ENCODE results near the gene NEDD4.

DNA sequence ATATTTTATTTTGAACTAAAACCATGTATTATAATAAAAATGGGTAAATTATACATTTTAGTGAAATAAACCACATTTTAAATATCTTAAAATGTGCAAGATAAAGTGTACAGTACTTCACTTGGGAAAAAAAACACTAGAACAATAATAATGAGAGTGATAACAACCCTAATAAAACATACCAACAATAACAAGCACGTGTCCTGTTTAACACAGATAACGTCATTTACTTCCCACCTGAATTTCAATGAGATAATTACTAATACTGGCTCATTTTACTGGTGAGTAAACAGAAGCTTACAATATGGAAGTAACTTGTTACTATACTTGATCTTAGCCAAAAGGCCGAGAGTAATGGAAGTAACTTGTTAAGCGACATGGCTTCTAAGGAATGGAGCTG lies 140.3 kb downstream of the NEDD4 start:
- TF ChIP-seq CTCF (conservative IDR thresholded peaks at IDR 0.05; ENCODE audit: low read depth, low read length) (no peak), POLR2A (IDR thresholded peaks at IDR 0.05; ENCODE audit: low read depth, low read length) (no peak), SMC3 (IDR thresholded peaks at IDR 0.05; ENCODE audit: low read depth, low read length) (no peak), RAD21 (IDR thresholded peaks at IDR 0.05; ENCODE audit: low read length) (no peak), RCOR1 (IDR thresholded peaks at IDR 0.05; ENCODE audit: insufficient replicate concordance, low read length) (no peak), RFX5 (IDR thresholded peaks at IDR 0.05; ENCODE audit: low read depth, low read length) (no peak), CHD1 (IDR thresholded peaks at IDR 0.05; ENCODE audit: low read depth, low read length) (no peak), NFE2L2 (IDR thresholded peaks at IDR 0.05; ENCODE audit: low read depth, low read length) (no peak), MXI1 (IDR thresholded peaks at IDR 0.05; ENCODE audit: borderline replicate concordance, low read depth, low read length) (no peak)
- TF ChIP-seq, protein P1, sequence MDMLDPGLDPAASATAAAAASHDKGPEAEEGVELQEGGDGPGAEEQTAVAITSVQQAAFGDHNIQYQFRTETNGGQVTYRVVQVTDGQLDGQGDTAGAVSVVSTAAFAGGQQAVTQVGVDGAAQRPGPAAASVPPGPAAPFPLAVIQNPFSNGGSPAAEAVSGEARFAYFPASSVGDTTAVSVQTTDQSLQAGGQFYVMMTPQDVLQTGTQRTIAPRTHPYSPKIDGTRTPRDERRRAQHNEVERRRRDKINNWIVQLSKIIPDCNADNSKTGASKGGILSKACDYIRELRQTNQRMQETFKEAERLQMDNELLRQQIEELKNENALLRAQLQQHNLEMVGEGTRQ (IDR thresholded peaks at IDR 0.05; ENCODE audit: low read depth, low read length) = no peak

All from IMR-90 (cell line).